HepG2 (cell line): Measurements from ENCODE around the gene PTPN3. TPM values are rescaled to one million over a fixed set of nuclear protein-coding genes. Genes with fewer than 3 reads are reported as not detected.

Experiments
- ATAC-seq: fragments of 200-7000 bp; cut with Tn5 transposase; 3 replicates; pipeline ENCODE4 v1.9.1; 2020; ENCODE audit warnings: mild to moderate bottlenecking, moderate library complexity
- BruUV-seq: library from RNA; stranded (reverse); fragments of 400-500 nt; replicated peaks from 2 replicates; lab custom pipeline; 2021; lab: Mats Ljungman, UMichigan
- CTCF ChIA-PET: fragments of 300-600 bp; formaldehyde crosslinking; extraction: SDS; loops from one replicate; lab custom pipeline; 2021; ENCODE audit warnings: low total read pairs, inconsistent platforms, low intra/inter-chr PET ratio; lab: Yijun Ruan, JAX
- POLR2A ChIA-PET: fragments of 350-600 bp; sonication (Branson Sonifier 250); formaldehyde crosslinking; loops from one replicate; lab custom pipeline; 2020; ENCODE audit warnings: antibody characterized with exemption, inconsistent platforms; lab: Yijun Ruan, JAX
- DNase-seq: peaks from one replicate; pipeline ENCODE4 v3.0.0-alpha.2; 2015; ENCODE audit warnings: low spot score
- FAIRE-seq: peaks from 3 replicates; lab custom pipeline; 2011; peaks lifted over from hg19 to GRCh38; lab: Jason Lieb, UNC
- H2AFZ ChIP-seq: one replicate; pipeline ENCODE4 v1.6.1; 2011; ENCODE audit warnings: low read length, inconsistent platforms
- H3K27ac ChIP-seq: fragments of 300-600 bp; 3 replicates; pipeline ENCODE4 v1.8.0; 2011; ENCODE audit warnings: mixed run types, mild to moderate bottlenecking, mixed read lengths, low read length, inconsistent platforms; ENCODE audit not compliant: insufficient read depth; ENCODE audit errors: extremely low read length
- H3K27me3 ChIP-seq, 2 experiments: fragments of 200-600 bp in 1 of 2; 2 replicates in 1 of 2; 3 replicates in 1 of 2; pipeline versions ENCODE4 v1.6.0 to v1.8.0; 2011; ENCODE audit warnings: low read length in 2 of 2, mild to moderate bottlenecking in 2 of 2, moderate library complexity in 2 of 2, inconsistent platforms in 1 of 2; ENCODE audit not compliant: insufficient read depth in 2 of 2, control insufficient read depth in 1 of 2
- H3K36me3 ChIP-seq, 2 experiments: fragments of 200-600 bp in 1 of 2; replicated peaks in 1 of 2; 2 replicates in 1 of 2; 3 replicates in 1 of 2; pipeline versions ENCODE4 v1.5.1 to v1.8.0; 2011; ENCODE audit warnings: low read length in 2 of 2, inconsistent platforms in 1 of 2; ENCODE audit not compliant: insufficient read depth in 2 of 2, control insufficient read depth in 1 of 2
- H3K4me1 ChIP-seq: 2 replicates; pipeline ENCODE4 v1.5.1; 2012; ENCODE audit warnings: low read length, inconsistent platforms; ENCODE audit not compliant: insufficient read depth
- H3K4me2 ChIP-seq: 2 replicates; pipeline ENCODE4 v1.6.0; 2011; ENCODE audit warnings: low read depth, low read length, inconsistent platforms
- H3K4me3 ChIP-seq, 3 experiments: fragments of 200-600 bp in 1 of 3; sonication (generic), shearing (Covaris generic) in 1 of 3; replicated peaks in 1 of 3; 2 replicates each; pipeline ENCODE4 v1.5.1; 2011 to 2016; ENCODE audit warnings: low read length in 3 of 3, inconsistent platforms in 2 of 3, low read depth in 2 of 3, mild to moderate bottlenecking in 2 of 3, control low read depth in 1 of 3, mixed read lengths in 1 of 3; ENCODE audit not compliant: insufficient read depth in 1 of 3
- H3K79me2 ChIP-seq: one replicate; pipeline ENCODE4 v1.6.1; 2011; ENCODE audit warnings: low read length, inconsistent platforms; ENCODE audit not compliant: insufficient read depth
- H3K9ac ChIP-seq: 2 replicates; pipeline ENCODE4 v1.6.0; 2011; ENCODE audit warnings: mild to moderate bottlenecking, low read depth, low read length, inconsistent platforms; ENCODE audit not compliant: insufficient read depth
- H3K9me3 ChIP-seq: 2 replicates; pipeline ENCODE4 v1.5.1; 2012; ENCODE audit warnings: mild to moderate bottlenecking, low read length
- H4K20me1 ChIP-seq: 2 replicates; pipeline ENCODE4 v1.6.0; 2011; ENCODE audit warnings: inconsistent platforms, mild to moderate bottlenecking, low read length, moderate library complexity; ENCODE audit not compliant: insufficient read depth
- FOXJ3 ChIP-seq: sonication (generic); formaldehyde crosslinking; IDR thresholded peaks from 2 replicates; pipeline ENCODE4 v1.4.0; 2020; ENCODE audit warnings: missing genetic modification reagents, mild to moderate bottlenecking, borderline replicate concordance
- NFE2L1 ChIP-seq: sonication (generic); formaldehyde crosslinking; IDR thresholded peaks from 2 replicates; pipeline ENCODE4 v1.4.0; 2020; ENCODE audit warnings: missing genetic modification reagents, mild to moderate bottlenecking, borderline replicate concordance
- RAD21 ChIP-seq: fragments of 450-650 bp; formaldehyde crosslinking; IDR thresholded peaks from 2 replicates; pipeline ENCODE4 v1.5.0; 2020; ENCODE audit warnings: mild to moderate bottlenecking
- SAP130 ChIP-seq: IDR thresholded peaks from 2 replicates; pipeline ENCODE4 v1.6.1; 2016; ENCODE audit warnings: low read depth
- ZNF543 ChIP-seq: sonication (generic); formaldehyde crosslinking; IDR thresholded peaks from 2 replicates; pipeline ENCODE4 v1.4.0; 2020; ENCODE audit warnings: mild to moderate bottlenecking, missing genetic modification reagents
- ZNF776 ChIP-seq: sonication (generic); formaldehyde crosslinking; IDR thresholded peaks from 2 replicates; pipeline ENCODE4 v1.4.0; 2020; ENCODE audit warnings: mild to moderate bottlenecking, missing genetic modification reagents
- WGBS: methylation state at CpG from one replicate; pipeline ENCODE4 v1.1.6; 2017; ENCODE audit warnings: low lambda C conversion rate; 5-methylcytosine and 5-hydroxymethylcytosine counted together
- in situ Hi-C: cut with HindIII; loops from 2 replicates; pipeline ENCODE4 v1.10.0; 2017; ENCODE audit warnings: low pct_unique_long_range_greater_than_20kb; ENCODE audit not compliant: extremely low pct_ligation_motif_present
- intact Hi-C: fragments of 100-400 bp; cut with micrococcal nuclease; formaldehyde crosslinking; loops from one replicate; pipeline ENCODE4 v1.10.0; 2022; ENCODE audit not compliant: unreplicated experiment
- polyA plus RNA-seq, 8 experiments: library from polyadenylated mRNA; depleted of rRNA in 3 of 8; stranded (reverse) in 7 of 8; unstranded in 1 of 8; fragments of >200 nt; fragmentation: Illumina TruSeq in 4 of 8; extraction: Trizol in 4 of 8; gene quantifications; 2 replicates each; pipeline versions ENCODE4 v1.2.1 to v1.2.3, GENCODE V29; 2011 to 2016; ENCODE audit warnings: low read depth in 4 of 8, missing spikeins in 1 of 8, mixed read lengths in 1 of 8; ENCODE audit not compliant: insufficient read depth in 1 of 8
- total RNA-seq, 5 experiments: library from RNA; depleted of rRNA; stranded (reverse); fragments of >200 nt; fragmentation: Illumina TruSeq; extraction: Trizol; gene quantifications; 2 replicates each; pipeline ENCODE4 v1.2.3, GENCODE V29; 2016; ENCODE audit warnings: low read depth in 1 of 5
- TF ChIP-seq, protein P1 (sequence below): sonication (generic); formaldehyde crosslinking; conservative IDR thresholded peaks from 2 replicates; pipeline ENCODE4 v1.4.0; 2020; ENCODE audit warnings: missing genetic modification reagents
- TF ChIP-seq, protein P2 (sequence below): sonication (generic); formaldehyde crosslinking; IDR thresholded peaks from 2 replicates; pipeline ENCODE4 v1.4.0; 2020; ENCODE audit warnings: missing genetic modification reagents, borderline replicate concordance
- TF ChIP-seq, protein P3 (sequence below): sonication (generic); formaldehyde crosslinking; IDR thresholded peaks from 2 replicates; pipeline ENCODE4 v1.8.0; 2022; ENCODE audit warnings: missing genetic modification reagents, low read depth, mild to moderate bottlenecking, borderline replicate concordance
- TF ChIP-seq, protein P4 (sequence below): sonication (generic); formaldehyde crosslinking; conservative IDR thresholded peaks from 2 replicates; pipeline ENCODE4 v1.8.0; 2022; ENCODE audit warnings: mild to moderate bottlenecking, moderate library complexity, missing genetic modification reagents
- TF ChIP-seq, protein P5 (sequence below): sonication (generic); formaldehyde crosslinking; IDR thresholded peaks from 2 replicates; pipeline ENCODE4 v1.5.0; 2020; ENCODE audit warnings: mild to moderate bottlenecking, missing genetic modification reagents
- TF ChIP-seq, protein P6 (sequence below): sonication (generic); formaldehyde crosslinking; IDR thresholded peaks from 2 replicates; pipeline ENCODE4 v1.5.1; 2020; ENCODE audit warnings: mild to moderate bottlenecking, missing genetic modification reagents, borderline replicate concordance

The PTPN3 gene
- total and polyA plus RNA-seq, 2 of the 13 experiments (the other 11 are each of a cell fraction or from before 2014, with no cell fraction given) = 5.6 to 20.5 TPM

DNA sequence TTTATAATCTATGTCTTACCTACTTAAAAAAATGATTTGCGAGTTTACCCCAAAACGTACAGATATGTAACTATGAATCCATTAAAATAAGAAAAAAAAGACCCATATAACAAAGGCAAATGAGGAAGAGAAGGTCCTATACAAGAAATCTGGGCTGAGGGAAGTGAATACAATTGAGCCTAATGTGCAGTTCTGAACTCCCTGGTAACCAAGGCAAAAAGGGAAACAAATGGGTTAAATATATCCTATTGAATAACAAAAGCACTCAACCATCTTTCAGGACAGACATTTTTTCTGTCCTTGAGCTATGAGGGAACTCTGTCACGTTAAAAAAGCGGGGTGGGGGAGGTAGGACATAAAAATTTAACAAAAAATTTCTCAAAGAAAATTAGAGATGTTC lies 78.6 kb downstream of the PTPN3 start:
- Histone ChIP-seq H3K36me3 (peaks cover 13 to 25% of the 10 kb centered on the region in 2 experiments), H4K20me1 (no peaks in the 10 kb centered on the region), H3K79me2 (no peaks in the 10 kb centered on the region), H3K4me3 (no peak overlapping the region), H3K4me1 (no peaks in the 10 kb centered on the region), H3K9me3 (no peaks in the 10 kb centered on the region), H3K4me2 (no peak overlapping the region), H3K9ac (no peak overlapping the region), H3K27me3 (no peaks in the 10 kb centered on the region), H2AFZ (no peak overlapping the region), H3K27ac (no peak overlapping the region)
- WGBS = 81% methylated on average over 4 of the region's 4 CpGs
- in situ Hi-C loops = no loop called here
- intact Hi-C loops = no loop called here
- TF ChIP-seq, protein P1, sequence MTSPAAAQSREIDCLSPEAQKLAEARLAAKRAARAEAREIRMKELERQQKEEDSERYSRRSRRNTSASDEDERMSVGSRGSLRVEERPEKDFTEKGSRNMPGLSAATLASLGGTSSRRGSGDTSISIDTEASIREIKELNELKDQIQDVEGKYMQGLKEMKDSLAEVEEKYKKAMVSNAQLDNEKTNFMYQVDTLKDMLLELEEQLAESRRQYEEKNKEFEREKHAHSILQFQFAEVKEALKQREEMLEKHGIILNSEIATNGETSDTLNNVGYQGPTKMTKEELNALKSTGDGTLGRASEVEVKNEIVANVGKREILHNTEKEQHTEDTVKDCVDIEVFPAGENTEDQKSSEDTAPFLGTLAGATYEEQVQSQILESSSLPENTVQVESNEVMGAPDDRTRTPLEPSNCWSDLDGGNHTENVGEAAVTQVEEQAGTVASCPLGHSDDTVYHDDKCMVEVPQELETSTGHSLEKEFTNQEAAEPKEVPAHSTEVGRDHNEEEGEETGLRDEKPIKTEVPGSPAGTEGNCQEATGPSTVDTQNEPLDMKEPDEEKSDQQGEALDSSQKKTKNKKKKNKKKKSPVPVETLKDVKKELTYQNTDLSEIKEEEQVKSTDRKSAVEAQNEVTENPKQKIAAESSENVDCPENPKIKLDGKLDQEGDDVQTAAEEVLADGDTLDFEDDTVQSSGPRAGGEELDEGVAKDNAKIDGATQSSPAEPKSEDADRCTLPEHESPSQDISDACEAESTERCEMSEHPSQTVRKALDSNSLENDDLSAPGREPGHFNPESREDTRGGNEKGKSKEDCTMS (CRISPR knock-in tag) = no peak
- TF ChIP-seq, protein P2, sequence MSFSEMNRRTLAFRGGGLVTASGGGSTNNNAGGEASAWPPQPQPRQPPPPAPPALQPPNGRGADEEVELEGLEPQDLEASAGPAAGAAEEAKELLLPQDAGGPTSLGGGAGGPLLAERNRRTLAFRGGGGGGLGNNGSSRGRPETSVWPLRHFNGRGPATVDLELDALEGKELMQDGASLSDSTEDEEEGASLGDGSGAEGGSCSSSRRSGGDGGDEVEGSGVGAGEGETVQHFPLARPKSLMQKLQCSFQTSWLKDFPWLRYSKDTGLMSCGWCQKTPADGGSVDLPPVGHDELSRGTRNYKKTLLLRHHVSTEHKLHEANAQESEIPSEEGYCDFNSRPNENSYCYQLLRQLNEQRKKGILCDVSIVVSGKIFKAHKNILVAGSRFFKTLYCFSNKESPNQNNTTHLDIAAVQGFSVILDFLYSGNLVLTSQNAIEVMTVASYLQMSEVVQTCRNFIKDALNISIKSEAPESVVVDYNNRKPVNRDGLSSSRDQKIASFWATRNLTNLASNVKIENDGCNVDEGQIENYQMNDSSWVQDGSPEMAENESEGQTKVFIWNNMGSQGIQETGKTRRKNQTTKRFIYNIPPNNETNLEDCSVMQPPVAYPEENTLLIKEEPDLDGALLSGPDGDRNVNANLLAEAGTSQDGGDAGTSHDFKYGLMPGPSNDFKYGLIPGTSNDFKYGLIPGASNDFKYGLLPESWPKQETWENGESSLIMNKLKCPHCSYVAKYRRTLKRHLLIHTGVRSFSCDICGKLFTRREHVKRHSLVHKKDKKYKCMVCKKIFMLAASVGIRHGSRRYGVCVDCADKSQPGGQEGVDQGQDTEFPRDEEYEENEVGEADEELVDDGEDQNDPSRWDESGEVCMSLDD (CRISPR knock-in tag) = no peak
- TF ChIP-seq, protein P3, sequence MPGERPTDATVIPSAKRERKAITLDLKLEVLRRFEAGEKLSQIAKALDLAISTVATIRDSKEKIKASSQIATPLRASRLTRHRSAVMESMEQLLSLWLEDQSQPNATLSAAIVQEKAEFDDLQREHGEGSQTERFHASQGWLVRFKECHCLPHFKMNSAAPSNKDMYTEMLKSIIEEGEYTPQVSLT (CRISPR knock-in tag) = no peak
- TF ChIP-seq ZNF543 (CRISPR knock-in tag) = no peak
- no peak for TF ChIP-seq FOXJ3 (CRISPR knock-in tag)
- TF ChIP-seq RAD21 (CRISPR knock-in tag) = no peak
- no peak for TF ChIP-seq ZNF776
- TF ChIP-seq, protein P4, sequence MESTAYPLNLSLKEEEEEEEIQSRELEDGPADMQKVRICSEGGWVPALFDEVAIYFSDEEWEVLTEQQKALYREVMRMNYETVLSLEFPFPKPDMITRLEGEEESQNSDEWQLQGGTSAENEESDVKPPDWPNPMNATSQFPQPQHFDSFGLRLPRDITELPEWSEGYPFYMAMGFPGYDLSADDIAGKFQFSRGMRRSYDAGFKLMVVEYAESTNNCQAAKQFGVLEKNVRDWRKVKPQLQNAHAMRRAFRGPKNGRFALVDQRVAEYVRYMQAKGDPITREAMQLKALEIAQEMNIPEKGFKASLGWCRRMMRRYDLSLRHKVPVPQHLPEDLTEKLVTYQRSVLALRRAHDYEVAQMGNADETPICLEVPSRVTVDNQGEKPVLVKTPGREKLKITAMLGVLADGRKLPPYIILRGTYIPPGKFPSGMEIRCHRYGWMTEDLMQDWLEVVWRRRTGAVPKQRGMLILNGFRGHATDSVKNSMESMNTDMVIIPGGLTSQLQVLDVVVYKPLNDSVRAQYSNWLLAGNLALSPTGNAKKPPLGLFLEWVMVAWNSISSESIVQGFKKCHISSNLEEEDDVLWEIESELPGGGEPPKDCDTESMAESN (CRISPR knock-in tag) = no peak
- TF ChIP-seq, protein P5, sequence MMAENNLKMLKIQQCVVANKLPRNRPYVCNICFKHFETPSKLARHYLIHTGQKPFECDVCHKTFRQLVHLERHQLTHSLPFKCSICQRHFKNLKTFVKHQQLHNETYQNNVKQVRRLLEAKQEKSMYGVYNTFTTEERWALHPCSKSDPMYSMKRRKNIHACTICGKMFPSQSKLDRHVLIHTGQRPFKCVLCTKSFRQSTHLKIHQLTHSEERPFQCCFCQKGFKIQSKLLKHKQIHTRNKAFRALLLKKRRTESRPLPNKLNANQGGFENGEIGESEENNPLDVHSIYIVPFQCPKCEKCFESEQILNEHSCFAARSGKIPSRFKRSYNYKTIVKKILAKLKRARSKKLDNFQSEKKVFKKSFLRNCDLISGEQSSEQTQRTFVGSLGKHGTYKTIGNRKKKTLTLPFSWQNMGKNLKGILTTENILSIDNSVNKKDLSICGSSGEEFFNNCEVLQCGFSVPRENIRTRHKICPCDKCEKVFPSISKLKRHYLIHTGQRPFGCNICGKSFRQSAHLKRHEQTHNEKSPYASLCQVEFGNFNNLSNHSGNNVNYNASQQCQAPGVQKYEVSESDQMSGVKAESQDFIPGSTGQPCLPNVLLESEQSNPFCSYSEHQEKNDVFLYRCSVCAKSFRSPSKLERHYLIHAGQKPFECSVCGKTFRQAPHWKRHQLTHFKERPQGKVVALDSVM = no peak
- TF ChIP-seq SAP130 (CRISPR knock-in tag) = no peak
- TF ChIP-seq NFE2L1 (CRISPR knock-in tag) = no peak
- TF ChIP-seq, protein P6, sequence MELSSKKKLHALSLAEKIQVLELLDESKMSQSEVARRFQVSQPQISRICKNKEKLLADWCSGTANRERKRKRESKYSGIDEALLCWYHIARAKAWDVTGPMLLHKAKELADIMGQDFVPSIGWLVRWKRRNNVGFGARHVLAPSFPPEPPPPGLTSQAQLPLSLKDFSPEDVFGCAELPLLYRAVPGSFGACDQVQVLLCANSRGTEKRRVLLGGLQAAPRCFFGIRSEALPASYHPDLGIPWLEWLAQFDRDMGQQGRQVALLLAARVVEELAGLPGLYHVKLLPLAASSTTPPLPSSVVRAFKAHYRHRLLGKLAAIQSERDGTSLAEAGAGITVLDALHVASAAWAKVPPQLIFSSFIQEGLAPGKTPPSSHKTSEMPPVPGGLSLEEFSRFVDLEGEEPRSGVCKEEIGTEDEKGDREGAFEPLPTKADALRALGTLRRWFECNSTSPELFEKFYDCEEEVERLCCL (CRISPR knock-in tag) = no peak
- CTCF ChIA-PET = no interaction called here
- POLR2A ChIA-PET = no interaction called here
- no TSS peak for BruUV-seq
- FAIRE-seq = no peak
- no peak for ATAC-seq
- DNase-seq = no peak
